ENCODE data around the gene CTNND2. TPM values are rescaled to one million over a fixed set of nuclear protein-coding genes. Genes with fewer than 3 reads are reported as not detected.

The CTNND2 gene
- total and polyA plus RNA-seq, 10 donors, result 0.93 to 51.0 (median 21.5) TPM

DNA sequence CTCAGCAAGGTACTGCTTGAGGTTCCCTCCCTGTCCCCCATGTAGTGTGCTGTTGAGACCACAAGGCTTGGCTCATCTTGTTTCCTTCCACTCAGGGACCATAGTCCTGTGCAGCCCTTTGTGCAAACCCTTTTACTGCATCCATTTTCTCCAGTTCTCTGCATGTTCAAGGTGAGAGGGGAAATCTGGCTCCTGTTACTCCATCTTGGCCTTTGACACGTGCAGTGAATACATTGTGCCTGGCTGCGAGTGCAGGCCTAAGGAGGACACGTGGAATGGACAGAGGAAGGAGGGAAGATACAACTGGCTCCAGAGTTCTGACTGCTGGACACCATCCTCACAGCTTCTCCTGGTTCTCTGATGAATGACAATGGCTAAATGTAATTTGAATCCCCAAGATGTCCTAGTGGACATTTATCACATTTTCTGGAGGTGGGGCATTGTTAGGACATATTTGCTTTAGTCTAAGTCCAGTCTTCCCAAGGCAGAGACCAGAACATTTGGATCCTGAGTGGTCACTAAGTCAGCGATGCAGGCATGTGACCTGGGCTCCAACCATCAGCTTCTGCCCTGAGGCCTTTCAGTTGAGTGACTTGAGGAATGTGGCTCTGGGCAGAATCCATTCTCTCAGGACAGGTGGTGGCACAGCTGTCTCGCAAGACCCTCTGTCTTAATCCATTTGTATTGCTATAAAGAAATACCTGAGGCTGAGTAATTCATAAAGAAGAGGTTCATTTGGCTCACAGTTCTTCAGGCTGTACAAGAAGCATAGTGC lies 954.2 kb downstream of the CTNND2 start:
- Histone ChIP-seq H3K4me1 (no peaks in the 10 kb centered on the region), H3K36me3 (no peaks in the 10 kb centered on the region), H3K9me3 (peaks cover 0 to 7% (median 0%) of the 10 kb centered on the region in 8 donors), H3K4me3 (no peak overlapping the region), H3K27me3 (replicated peaks in 1 of 7) (no peaks in the 10 kb centered on the region), H3K27ac (no peak overlapping the region)
- 83 to 93% (median 86%) methylated on average over 5 of the region's 5 CpGs for WGBS, 5 donors
- TF ChIP-seq, protein P1, sequence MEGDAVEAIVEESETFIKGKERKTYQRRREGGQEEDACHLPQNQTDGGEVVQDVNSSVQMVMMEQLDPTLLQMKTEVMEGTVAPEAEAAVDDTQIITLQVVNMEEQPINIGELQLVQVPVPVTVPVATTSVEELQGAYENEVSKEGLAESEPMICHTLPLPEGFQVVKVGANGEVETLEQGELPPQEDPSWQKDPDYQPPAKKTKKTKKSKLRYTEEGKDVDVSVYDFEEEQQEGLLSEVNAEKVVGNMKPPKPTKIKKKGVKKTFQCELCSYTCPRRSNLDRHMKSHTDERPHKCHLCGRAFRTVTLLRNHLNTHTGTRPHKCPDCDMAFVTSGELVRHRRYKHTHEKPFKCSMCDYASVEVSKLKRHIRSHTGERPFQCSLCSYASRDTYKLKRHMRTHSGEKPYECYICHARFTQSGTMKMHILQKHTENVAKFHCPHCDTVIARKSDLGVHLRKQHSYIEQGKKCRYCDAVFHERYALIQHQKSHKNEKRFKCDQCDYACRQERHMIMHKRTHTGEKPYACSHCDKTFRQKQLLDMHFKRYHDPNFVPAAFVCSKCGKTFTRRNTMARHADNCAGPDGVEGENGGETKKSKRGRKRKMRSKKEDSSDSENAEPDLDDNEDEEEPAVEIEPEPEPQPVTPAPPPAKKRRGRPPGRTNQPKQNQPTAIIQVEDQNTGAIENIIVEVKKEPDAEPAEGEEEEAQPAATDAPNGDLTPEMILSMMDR (IDR thresholded peaks at IDR 0.05 in 8 of 11, conservative IDR thresholded peaks at IDR 0.05 in 3 of 11), result no peak
- TF ChIP-seq POLR2AphosphoS5 (IDR thresholded peaks at IDR 0.05), result no peak
- TF ChIP-seq POLR2A (IDR thresholded peaks at IDR 0.05), result no peak
- intact Hi-C loops (cut with DNase I; ENCODE audit: low total_unique reads), result no loop called here
- DNase-seq, result no peak

DNA sequence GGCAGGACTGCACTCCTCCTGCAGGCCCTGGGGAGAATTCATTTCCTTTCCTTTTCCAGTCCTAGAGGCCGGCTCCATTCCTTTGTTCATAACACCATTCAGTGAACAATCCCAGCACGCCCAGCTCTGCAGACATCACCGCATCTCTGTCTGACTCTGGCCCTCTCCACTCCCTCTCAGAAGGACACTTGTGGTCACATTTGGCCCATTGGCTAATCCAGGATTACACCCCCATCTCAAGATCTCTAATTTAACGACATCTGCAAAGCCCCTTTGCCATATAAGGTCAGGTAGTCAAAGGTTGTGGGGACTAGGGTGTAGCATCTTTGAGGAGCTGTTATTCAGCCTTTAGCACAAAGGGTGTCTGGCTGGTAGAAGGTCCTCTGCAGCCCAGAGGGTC lies 958.2 kb downstream of the CTNND2 start:
- Histone ChIP-seq H3K9me3 (no peaks in the 10 kb centered on the region), H3K27ac (no peak overlapping the region), H3K4me1 (no peaks in the 10 kb centered on the region), H3K36me3 (no peaks in the 10 kb centered on the region), H3K4me3 (no peak overlapping the region), H3K27me3 (replicated peaks in 1 of 7) (no peaks in the 10 kb centered on the region)
- DNase-seq, result no peak
- 73 to 84% (median 82%) methylated on average over 4 of the region's 4 CpGs for WGBS, 5 donors
- TF ChIP-seq, protein P1 (IDR thresholded peaks at IDR 0.05 in 8 of 11, conservative IDR thresholded peaks at IDR 0.05 in 3 of 11), result no peak
- no peak for TF ChIP-seq POLR2AphosphoS5 (IDR thresholded peaks at IDR 0.05)
- no peak for TF ChIP-seq POLR2A (IDR thresholded peaks at IDR 0.05)
- intact Hi-C loops (cut with DNase I; ENCODE audit: low total_unique reads), result no loop called here

DNA sequence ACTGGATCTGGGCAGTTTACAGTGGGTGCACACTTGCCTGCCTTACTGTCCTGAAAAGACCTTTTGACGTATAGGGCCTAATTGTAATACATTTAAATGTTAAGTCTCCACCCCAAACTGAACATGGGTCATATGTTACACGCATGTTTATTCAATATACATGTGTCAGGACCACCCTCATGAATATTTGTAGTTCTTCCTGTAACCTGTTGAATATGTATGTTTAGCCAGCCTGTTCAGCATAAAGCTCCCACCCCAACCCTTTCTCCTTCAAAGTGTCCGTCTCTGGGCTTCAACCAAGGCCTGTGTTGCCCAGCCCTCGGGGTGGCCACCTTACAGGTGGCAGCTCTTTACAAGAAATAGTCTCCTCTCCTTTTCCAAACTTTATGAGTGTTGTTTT lies 962.3 kb downstream of the CTNND2 start:
- no peak for DNase-seq
- intact Hi-C loops (cut with DNase I; ENCODE audit: low total_unique reads), result no loop called here
- H3K27ac ChIP-seq, result no peak overlapping the region
- H3K4me1 ChIP-seq, result no peaks in the 10 kb centered on the region
- H3K36me3 ChIP-seq, result no peaks in the 10 kb centered on the region
- no peaks in the 10 kb centered on the region for H3K27me3 ChIP-seq (replicated peaks in 1 of 7)
- H3K4me3 ChIP-seq, result no peak overlapping the region
- TF ChIP-seq POLR2AphosphoS5 (IDR thresholded peaks at IDR 0.05) (no peak), POLR2A (IDR thresholded peaks at IDR 0.05) (no peak)
- TF ChIP-seq, protein P1 (IDR thresholded peaks at IDR 0.05 in 8 of 11, conservative IDR thresholded peaks at IDR 0.05 in 3 of 11), result no peak
- 91 to 97% (median 92%) methylated on average over 4 of the region's 4 CpGs for WGBS, 5 donors
- no peaks in the 10 kb centered on the region for H3K9me3 ChIP-seq

DNA sequence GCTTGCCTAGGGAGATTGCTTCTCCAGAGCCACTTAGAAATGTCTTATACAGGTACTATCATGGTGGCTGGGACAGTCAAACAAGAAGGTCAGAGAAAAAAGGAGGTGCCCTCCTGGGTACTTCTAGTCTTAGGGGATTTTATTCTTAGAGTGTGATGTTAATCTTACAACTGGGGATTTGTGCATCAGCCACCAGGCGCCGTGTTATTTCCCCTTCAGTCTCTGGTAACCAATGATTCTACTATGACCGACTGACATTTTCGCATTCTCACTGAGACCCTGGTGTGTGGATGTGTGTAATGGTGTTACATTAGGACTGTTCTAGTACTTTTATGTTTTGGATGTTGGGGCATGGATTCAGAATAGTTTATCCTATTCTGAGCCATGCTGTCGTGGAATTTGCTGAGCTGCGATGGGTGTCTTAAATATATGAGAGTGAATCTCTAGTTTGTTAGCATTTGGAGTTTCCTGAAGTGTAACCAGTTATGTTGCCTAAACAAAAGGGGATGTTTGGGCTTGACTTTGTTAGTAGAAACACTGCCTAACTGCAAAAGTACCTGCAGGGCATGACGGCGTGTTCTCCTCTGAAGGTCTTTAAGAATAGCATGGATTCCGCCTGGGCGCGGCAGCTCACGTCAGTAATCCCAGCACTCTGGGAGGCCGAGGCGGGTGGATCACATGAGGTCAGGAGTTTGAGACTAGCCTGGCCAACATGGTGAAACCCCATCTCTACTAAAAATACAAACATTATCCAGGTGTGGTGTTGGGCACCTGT lies 968.0 kb downstream of the CTNND2 start:
- intact Hi-C loops (cut with DNase I; ENCODE audit: low total_unique reads), result no loop called here
- no peaks in the 10 kb centered on the region for H3K4me1 ChIP-seq
- H3K9me3 ChIP-seq, result no peaks in the 10 kb centered on the region
- no peaks in the 10 kb centered on the region for H3K27me3 ChIP-seq (replicated peaks in 1 of 7)
- WGBS, 5 donors, result 90 to 97% (median 95%) methylated on average over 14 of the region's 14 CpGs
- H3K27ac ChIP-seq, result no peak overlapping the region
- H3K4me3 ChIP-seq, result no peak overlapping the region
- TF ChIP-seq POLR2A (IDR thresholded peaks at IDR 0.05), result no peak
- TF ChIP-seq, protein P1 (IDR thresholded peaks at IDR 0.05 in 8 of 11, conservative IDR thresholded peaks at IDR 0.05 in 3 of 11), result no peak
- TF ChIP-seq POLR2AphosphoS5 (IDR thresholded peaks at IDR 0.05), result no peak
- H3K36me3 ChIP-seq, result no peaks in the 10 kb centered on the region
- no peak for DNase-seq
